DOHH2 (cell line): ENCODE measurements around the gene PMVK.

Experiments
- H3F3A ChIP-seq: fragments of 200-600 bp; sonication (generic), shearing (Covaris generic); 2 replicates; pipeline ENCODE4 v1.6.0; 2016; ENCODE audit warnings: antibody characterized with exemption, mild to moderate bottlenecking; ENCODE audit not compliant: control insufficient read depth, insufficient read depth
- H3K27ac ChIP-seq: fragments of 200-600 bp; sonication (generic); 2 replicates; pipeline ENCODE4 v1.5.1; 2014; ENCODE audit warnings: low read depth, mild to moderate bottlenecking, low read length, moderate library complexity
- H3K27me3 ChIP-seq: fragments of 200-600 bp; sonication (generic); 2 replicates; pipeline ENCODE4 v1.6.1; 2014; ENCODE audit warnings: mild to moderate bottlenecking, low read length, mixed read lengths; ENCODE audit not compliant: control insufficient read depth
- H3K36me3 ChIP-seq: fragments of 200-600 bp; sonication (generic); 2 replicates; pipeline ENCODE4 v1.6.1; 2014; ENCODE audit warnings: mild to moderate bottlenecking, low read length, moderate library complexity, mixed read lengths; ENCODE audit not compliant: control insufficient read depth
- H3K4me1 ChIP-seq: fragments of 200-600 bp; sonication (generic); 2 replicates; pipeline ENCODE4 v1.6.1; 2014; ENCODE audit warnings: mild to moderate bottlenecking, low read length, mixed read lengths; ENCODE audit not compliant: control insufficient read depth
- H3K4me2 ChIP-seq: fragments of 200-600 bp; sonication (generic); 2 replicates; pipeline ENCODE4 v1.6.0; 2014; ENCODE audit warnings: mild to moderate bottlenecking, low read length, moderate library complexity
- H3K4me3 ChIP-seq: fragments of 200-600 bp; sonication (generic); 2 replicates; pipeline ENCODE4 v1.5.1; 2014; ENCODE audit warnings: mild to moderate bottlenecking, low read length, mixed read lengths
- H3K79me2 ChIP-seq: fragments of 200-600 bp; sonication (generic); 2 replicates; pipeline ENCODE4 v1.6.1; 2014; ENCODE audit warnings: mild to moderate bottlenecking, low read length, mixed read lengths; ENCODE audit not compliant: control insufficient read depth
- H3K9me2 ChIP-seq: fragments of 200-600 bp; sonication (generic); replicated peaks from 2 replicates; pipeline ENCODE4 v1.6.1; 2014; ENCODE audit warnings: mild to moderate bottlenecking, low read length, mixed read lengths; ENCODE audit not compliant: control insufficient read depth
- H3K9me3 ChIP-seq: fragments of 200-600 bp; sonication (generic); 2 replicates; pipeline ENCODE4 v1.6.1; 2014; ENCODE audit warnings: antibody characterized with exemption, low read length, mixed read lengths; ENCODE audit not compliant: control insufficient read depth, insufficient read depth
- H4K20me1 ChIP-seq: fragments of 200-600 bp; sonication (generic); 2 replicates; pipeline ENCODE4 v1.6.0; 2014; ENCODE audit warnings: low read depth, mild to moderate bottlenecking, antibody characterized with exemption, low read length, moderate library complexity; ENCODE audit not compliant: control insufficient read depth, insufficient read depth
- CTCF ChIP-seq: fragments of 200-600 bp; sonication (generic); IDR thresholded peaks from one replicate; pipeline ENCODE4 v1.5.1; 2014; ENCODE audit warnings: antibody characterized with exemption, mild to moderate bottlenecking, low read depth, low read length; ENCODE audit not compliant: poor library complexity, severe bottlenecking
- EZH2phosphoT487 ChIP-seq: fragments of 200-600 bp; sonication (generic); IDR thresholded peaks from 2 replicates; pipeline ENCODE4 v1.6.1; 2017; ENCODE audit warnings: borderline replicate concordance, mild to moderate bottlenecking, antibody characterized with exemption, low read length, moderate library complexity, mixed read lengths

The PMVK gene

GRCh38 chr1:154955039-154955717 is 18.7 kb upstream of the PMVK start:
- peaks cover 45% of the 10 kb centered on the region for H3K79me2 ChIP-seq
- no peaks in the 10 kb centered on the region for H3K9me2 ChIP-seq
- no peaks in the 10 kb centered on the region for H4K20me1 ChIP-seq
- TF ChIP-seq EZH2phosphoT487: no peak
- TF ChIP-seq CTCF: no peak
- H3K4me3 ChIP-seq: peak overlapping the region; percentile 90
- no peaks in the 10 kb centered on the region for H3K9me3 ChIP-seq
- H3K27me3 ChIP-seq: no peaks in the 10 kb centered on the region
- H3K27ac ChIP-seq: peak overlapping the region; percentile 93
- H3K4me1 ChIP-seq: peaks cover 62% of the 10 kb centered on the region
- peak overlapping the region; percentile 81 for H3K4me2 ChIP-seq
- peaks cover 33% of the 10 kb centered on the region for H3K36me3 ChIP-seq
- peaks cover 8% of the 10 kb centered on the region for H3F3A ChIP-seq

- H4K20me1 ChIP-seq: no peaks in the 10 kb centered on the region
- H3F3A ChIP-seq: peaks cover 8% of the 10 kb centered on the region
- H3K36me3 ChIP-seq: peaks cover 31% of the 10 kb centered on the region
- peaks cover 39% of the 10 kb centered on the region for H3K79me2 ChIP-seq
- no peaks in the 10 kb centered on the region for H3K9me3 ChIP-seq
- H3K27me3 ChIP-seq: no peaks in the 10 kb centered on the region
- H3K4me2 ChIP-seq: peak overlapping the region; percentile 81
- peak overlapping the region; percentile 90 for H3K4me3 ChIP-seq
- peak overlapping the region; percentile 93 for H3K27ac ChIP-seq
- H3K4me1 ChIP-seq: peaks cover 61% of the 10 kb centered on the region
- TF ChIP-seq CTCF (no peak), EZH2phosphoT487 (no peak)
- H3K9me2 ChIP-seq: no peaks in the 10 kb centered on the region
Measured at GRCh38 chr1:154954541-154954940, 18.0 kb upstream of the PMVK start.

GRCh38 chr1:154953611-154954038 is 17.1 kb upstream of the PMVK start:
- Histone ChIP-seq H3K4me1 (peaks cover 61% of the 10 kb centered on the region), H3K27ac (peak overlapping the region; percentile 93), H3K27me3 (no peaks in the 10 kb centered on the region), H3K4me2 (peak overlapping the region; percentile 81), H3F3A (peaks cover 8% of the 10 kb centered on the region), H3K9me2 (no peaks in the 10 kb centered on the region), H4K20me1 (no peaks in the 10 kb centered on the region), H3K36me3 (peaks cover 22% of the 10 kb centered on the region), H3K9me3 (no peaks in the 10 kb centered on the region), H3K79me2 (peaks cover 30% of the 10 kb centered on the region), H3K4me3 (peak overlapping the region; percentile 90)
- TF ChIP-seq CTCF (no peak), EZH2phosphoT487 (no peak)
